Measurements from ENCODE around the gene DOCK3.

- TF ChIP-seq CTCF (conservative IDR thresholded peaks at IDR 0.05; ENCODE audit: low read depth, low read length) (no peak), EZH2phosphoT487 (IDR thresholded peaks at IDR 0.05; ENCODE audit: borderline replicate concordance, low read length) (no peak), EZH2 (IDR thresholded peaks at IDR 0.05; ENCODE audit: low read length, unreplicated experiment) (no peak)
Observed at GRCh38 chr3:51332156-51332555, 657.4 kb downstream of the DOCK3 start.

All from PC-3 (cell line).